Measurements from ENCODE around the gene CA12.

The CA12 gene

DNA sequence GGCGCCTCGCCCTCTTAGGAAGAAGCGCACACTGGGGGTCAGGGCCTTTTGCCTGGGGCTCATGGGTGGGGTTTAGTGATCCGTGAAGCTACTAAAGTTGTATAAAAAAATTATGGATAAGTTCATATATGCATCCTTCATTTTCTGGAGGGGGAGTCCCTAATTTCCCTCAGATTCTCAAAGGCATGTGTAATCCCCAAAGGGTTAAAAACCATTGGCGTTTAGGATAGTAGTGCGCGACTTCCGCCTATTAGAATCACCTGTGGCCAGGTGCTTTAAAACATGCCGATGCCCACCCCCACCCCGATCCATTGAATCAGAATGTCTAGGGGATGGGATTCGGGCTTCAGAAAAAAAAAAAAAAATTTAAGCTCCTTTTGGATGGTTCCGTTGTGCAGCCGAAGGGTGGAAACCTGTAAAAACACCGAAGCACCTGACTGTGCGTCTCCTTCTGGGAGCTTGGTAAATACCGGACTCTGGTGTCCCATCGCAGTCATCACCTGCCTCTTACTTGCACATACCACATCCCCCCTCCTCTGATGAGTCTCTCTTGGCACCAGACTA lies 103.7 kb downstream of the CA12 start:
- DNase-seq (ENCODE audit: low read depth) = peak; percentile 26
- TF ChIP-seq, protein P1, sequence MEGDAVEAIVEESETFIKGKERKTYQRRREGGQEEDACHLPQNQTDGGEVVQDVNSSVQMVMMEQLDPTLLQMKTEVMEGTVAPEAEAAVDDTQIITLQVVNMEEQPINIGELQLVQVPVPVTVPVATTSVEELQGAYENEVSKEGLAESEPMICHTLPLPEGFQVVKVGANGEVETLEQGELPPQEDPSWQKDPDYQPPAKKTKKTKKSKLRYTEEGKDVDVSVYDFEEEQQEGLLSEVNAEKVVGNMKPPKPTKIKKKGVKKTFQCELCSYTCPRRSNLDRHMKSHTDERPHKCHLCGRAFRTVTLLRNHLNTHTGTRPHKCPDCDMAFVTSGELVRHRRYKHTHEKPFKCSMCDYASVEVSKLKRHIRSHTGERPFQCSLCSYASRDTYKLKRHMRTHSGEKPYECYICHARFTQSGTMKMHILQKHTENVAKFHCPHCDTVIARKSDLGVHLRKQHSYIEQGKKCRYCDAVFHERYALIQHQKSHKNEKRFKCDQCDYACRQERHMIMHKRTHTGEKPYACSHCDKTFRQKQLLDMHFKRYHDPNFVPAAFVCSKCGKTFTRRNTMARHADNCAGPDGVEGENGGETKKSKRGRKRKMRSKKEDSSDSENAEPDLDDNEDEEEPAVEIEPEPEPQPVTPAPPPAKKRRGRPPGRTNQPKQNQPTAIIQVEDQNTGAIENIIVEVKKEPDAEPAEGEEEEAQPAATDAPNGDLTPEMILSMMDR (conservative IDR thresholded peaks at IDR 0.05; ENCODE audit: control insufficient read depth, insufficient read depth, low read depth, low read length) = no peak
- peak overlapping the region; percentile 63 for H3K4me3 ChIP-seq (ENCODE audit: control insufficient read depth, low read depth, low read length)

DNA sequence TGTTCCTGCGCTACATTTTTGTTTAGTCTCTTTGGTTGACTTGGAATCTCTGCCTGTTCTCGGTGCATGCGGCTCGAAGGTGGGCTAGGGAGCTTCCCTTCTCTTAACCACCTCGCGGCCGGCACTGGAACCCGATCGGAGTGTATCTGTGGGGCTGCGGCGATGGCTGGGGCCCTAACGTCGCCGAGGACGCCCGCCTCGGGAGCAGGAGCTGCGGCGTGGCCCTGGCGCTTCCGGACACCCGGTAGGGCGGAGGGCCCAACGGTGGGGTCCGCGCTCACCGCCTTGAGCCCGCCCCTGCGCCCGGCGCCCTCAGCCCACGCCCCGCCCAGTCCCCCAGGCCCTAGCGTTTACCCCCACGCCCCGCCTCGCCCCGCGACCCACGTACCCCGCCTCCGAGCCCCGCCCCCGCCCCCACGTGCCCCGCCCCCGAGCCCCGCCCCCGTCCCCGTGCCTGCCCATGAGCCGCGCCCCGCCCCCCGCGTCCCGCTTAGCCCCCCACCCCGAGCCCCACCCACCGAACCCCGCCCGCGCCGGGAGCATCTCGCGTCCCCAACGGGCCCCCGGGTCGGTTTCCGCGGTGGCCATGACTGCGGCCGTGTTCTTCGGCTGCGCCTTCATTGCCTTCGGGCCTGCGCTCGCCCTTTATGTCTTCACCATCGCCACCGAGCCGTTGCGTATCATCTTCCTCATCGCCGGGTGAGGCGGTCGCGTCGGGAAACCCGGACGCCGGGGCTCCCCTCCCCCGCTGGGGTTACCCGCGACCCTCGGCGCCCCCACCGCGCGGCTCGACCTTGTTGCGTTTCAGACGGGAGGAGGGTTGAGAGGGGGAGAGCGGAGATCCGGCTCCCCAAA lies 104.4 kb downstream of the CA12 start, which contains the start of gene APH1B:
TSS of gene APH1B (plus strand) at position 568 of the 855 bp plus-strand sequence. CDS start at position 587, 19 bp downstream.
- DNase-seq (ENCODE audit: low read depth) = no peak
- peak within 1 kb of the TSS; percentile 63 for H3K4me3 ChIP-seq (ENCODE audit: control insufficient read depth, low read depth, low read length)
- TF ChIP-seq, protein P1 (conservative IDR thresholded peaks at IDR 0.05; ENCODE audit: control insufficient read depth, insufficient read depth, low read depth, low read length) = no peak

DNA sequence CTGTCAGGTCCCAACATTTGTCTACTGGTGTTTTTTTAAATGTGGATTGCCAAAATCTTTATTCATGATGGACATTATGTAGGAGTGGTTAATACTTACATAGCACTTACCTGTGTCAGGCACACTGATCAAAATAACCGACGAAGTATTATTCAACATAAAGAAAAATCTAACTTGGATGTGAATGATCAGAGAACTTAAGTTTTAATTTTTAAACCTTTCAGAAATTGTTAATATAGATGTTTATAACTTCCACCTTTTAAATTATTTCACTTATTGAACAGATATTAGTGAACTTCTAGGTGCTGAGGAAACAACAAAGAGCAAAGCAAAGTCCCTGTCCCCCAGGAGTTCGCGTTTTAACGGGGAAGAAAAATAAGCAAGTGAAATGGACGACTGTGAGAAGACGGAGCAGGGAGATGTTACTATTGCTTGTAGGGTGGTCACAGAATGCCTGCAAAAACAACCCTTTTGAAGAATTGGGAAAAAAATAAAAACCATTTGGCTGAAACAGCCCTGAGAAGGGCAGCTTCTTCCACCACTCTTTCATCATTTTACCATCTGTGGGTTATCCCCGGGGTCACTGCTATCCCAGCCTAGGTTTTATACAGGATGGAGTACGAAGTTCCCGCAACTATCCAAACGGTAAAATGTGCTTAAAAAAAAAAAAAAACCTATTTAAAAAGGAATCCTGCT lies 105.2 kb downstream of the CA12 start:
- H3K4me3 ChIP-seq (ENCODE audit: control insufficient read depth, low read depth, low read length) = peak overlapping the region; percentile 48
- DNase-seq (ENCODE audit: low read depth) = peak; percentile 44
- TF ChIP-seq, protein P1 (conservative IDR thresholded peaks at IDR 0.05; ENCODE audit: control insufficient read depth, insufficient read depth, low read depth, low read length) = no peak

DNA sequence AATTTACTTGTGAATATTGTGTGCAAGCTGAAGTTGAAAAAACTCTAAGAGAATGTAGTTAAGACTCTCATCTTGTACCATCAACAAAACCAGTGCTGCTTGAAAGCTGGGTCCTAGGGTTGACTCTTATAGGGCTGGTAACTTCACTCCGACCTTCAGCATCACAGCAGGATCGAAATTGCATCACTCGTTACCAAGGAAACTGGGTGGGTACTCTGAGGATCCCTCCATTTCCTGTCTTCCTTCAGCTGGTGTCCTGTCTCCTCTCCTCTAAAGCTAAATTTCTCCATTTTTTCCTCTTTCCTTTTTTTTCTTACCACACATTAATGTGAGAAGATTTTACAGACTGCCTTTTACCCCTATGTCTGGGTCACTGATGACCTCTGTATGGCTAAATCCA lies 107.2 kb downstream of the CA12 start:
- H3K4me3 ChIP-seq (ENCODE audit: control insufficient read depth, low read depth, low read length) = no peak overlapping the region
- DNase-seq (ENCODE audit: low read depth) = no peak
- TF ChIP-seq, protein P1 (conservative IDR thresholded peaks at IDR 0.05; ENCODE audit: control insufficient read depth, insufficient read depth, low read depth, low read length) = no peak
